GM23338 (cell line): ENCODE data around the gene DCDC2.

Source experiments
- CREB1 ChIP-seq: fragments of 250-450 bp; sonication (Bioruptor Pico); IDR thresholded peaks from 2 replicates; pipeline ENCODE4 v1.5.0; 2020; ENCODE audit warnings: low read depth, mild to moderate bottlenecking, moderate library complexity
- CTCF ChIP-seq, 2 experiments: fragments of 200-600 bp in 1 of 2; sonication (generic) in 1 of 2; conservative IDR thresholded peaks; 2 replicates each; pipeline versions ENCODE4 v1.5.1 to v1.6.1; 2016 to 2017; ENCODE audit warnings: antibody characterized with exemption in 2 of 2, low read depth in 2 of 2, mild to moderate bottlenecking in 2 of 2, moderate library complexity in 1 of 2
- EZH2phosphoT487 ChIP-seq: fragments of 200-600 bp; sonication (generic); IDR thresholded peaks from one replicate; pipeline ENCODE4 v1.8.1; 2018; ENCODE audit warnings: antibody characterized with exemption; ENCODE audit not compliant: unreplicated experiment
- POLR2AphosphoS5 ChIP-seq: IDR thresholded peaks from 2 replicates; pipeline ENCODE4 v1.6.1; 2016; ENCODE audit warnings: antibody characterized with exemption, low read depth
- ZNF331 ChIP-seq: fragments of 250-450 bp; sonication (Bioruptor Pico); IDR thresholded peaks from 2 replicates; pipeline ENCODE4 v1.5.0; 2020; ENCODE audit warnings: low read depth, mild to moderate bottlenecking, moderate library complexity

- TF ChIP-seq CTCF (conservative IDR thresholded peaks at IDR 0.05; ENCODE audit: low read depth in 2 of 2) (no peak), POLR2AphosphoS5 (no peak), CREB1 (no peak), EZH2phosphoT487 (no peak), ZNF331 (CRISPR knock-in tag) (no peak)
Observed at GRCh38 chr6:24152014-24152413, 205.8 kb downstream of the DCDC2 start.
